Left forelimb (tissue), 1 donor: Measurements from ENCODE around the gene DNMT1.

Experiments used
- DNase-seq: peaks from one replicate; pipeline ENCODE4 v3.0.0-alpha.2; 2018; ENCODE audit warnings: low spot score

The DNMT1 gene

GRCh38 chr19:10141479-10141878 is 53.3 kb downstream of the DNMT1 start:
- no peak for DNase-seq

- no peak for DNase-seq
Measured at GRCh38 chr19:10139952-10140351, 54.8 kb downstream of the DNMT1 start.

GRCh38 chr19:10138879-10139795 is 55.6 kb downstream of the DNMT1 start:
- no peak for DNase-seq

DNA sequence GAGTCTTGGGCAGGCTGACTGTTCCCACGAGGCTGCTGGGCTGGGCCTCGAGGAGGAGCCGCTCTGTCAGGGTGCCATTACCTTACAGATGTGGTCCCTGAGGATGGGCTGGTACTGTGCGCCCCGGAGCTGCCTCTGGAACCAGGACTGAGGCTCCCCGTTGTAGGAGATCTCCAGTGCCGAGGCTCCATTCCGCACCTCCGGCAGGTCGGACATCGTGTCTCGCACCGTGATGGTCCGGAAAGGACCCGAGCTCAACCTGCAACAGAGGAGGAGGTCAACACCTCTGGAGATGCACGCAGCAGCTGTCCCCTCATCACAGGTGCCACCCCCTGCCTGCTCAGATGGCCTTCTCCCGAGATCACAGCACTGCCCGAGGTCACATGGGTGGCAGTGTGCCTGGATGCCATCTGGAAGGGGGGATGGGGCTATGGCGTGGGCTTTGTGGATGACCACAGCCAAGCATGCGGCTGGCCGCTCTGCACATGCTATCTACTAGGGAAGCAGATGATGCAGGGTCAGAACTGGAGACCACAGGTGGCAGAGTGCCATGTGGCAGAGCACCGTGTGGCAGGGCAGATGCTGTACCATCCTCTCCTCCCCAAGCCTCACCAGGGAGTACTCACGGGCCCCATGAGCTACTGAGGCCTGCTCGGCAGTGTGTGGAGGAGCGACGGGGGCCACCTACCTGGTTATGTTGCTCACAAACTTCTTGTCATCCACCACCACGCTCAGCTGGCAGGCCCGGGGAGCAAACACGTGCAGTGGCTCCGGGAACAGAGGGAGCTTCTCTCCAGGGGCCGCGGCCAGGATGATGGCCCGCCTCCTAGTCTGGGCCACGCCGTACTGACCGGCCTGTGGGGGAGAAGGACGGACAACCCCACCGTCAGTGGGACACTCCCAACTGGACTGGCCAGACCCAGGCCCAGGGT is 56.7 kb downstream of the DNMT1 start:
- no peak for DNase-seq

- no peak for DNase-seq
Measured at GRCh38 chr19:10136936-10137335, 57.8 kb downstream of the DNMT1 start.

GRCh38 chr19:10135551-10136334 is 59.0 kb downstream of the DNMT1 start:
- DNase-seq, result no peak

GRCh38 chr19:10134040-10134439 is 60.7 kb downstream of the DNMT1 start:
- no peak for DNase-seq

GRCh38 chr19:10133596-10133995 is 61.2 kb downstream of the DNMT1 start:
- no peak for DNase-seq

DNA sequence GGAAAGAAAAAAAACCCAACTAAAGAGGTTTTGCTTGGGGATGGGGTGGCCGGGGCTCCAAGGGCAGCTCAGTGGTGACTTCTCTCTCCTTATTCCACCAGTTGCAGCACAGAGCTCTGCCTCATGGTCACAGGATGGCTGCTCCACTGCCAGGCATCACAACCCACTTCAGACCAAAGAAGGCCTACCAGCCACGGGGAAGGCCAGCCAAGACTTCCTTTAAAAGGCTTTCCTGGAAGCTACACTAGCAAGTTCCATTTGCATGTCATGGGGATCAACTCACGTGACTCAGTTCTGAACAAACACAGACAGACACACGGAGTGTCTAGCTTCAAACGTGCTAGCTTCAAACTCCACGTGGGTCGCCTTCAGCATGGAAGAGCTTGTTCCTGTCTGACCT is 61.8 kb downstream of the DNMT1 start:
- DNase-seq, result no peak

GRCh38 chr19:10126213-10126639 is 68.5 kb downstream of the DNMT1 start:
- no peak for DNase-seq

- DNase-seq, result no peak
Measured at GRCh38 chr19:10124429-10124828, 70.3 kb downstream of the DNMT1 start.

GRCh38 chr19:10122045-10122444 is 72.7 kb downstream of the DNMT1 start:
- DNase-seq, result no peak

GRCh38 chr19:10120538-10121189 is 74.1 kb downstream of the DNMT1 start:
- no peak for DNase-seq

DNA sequence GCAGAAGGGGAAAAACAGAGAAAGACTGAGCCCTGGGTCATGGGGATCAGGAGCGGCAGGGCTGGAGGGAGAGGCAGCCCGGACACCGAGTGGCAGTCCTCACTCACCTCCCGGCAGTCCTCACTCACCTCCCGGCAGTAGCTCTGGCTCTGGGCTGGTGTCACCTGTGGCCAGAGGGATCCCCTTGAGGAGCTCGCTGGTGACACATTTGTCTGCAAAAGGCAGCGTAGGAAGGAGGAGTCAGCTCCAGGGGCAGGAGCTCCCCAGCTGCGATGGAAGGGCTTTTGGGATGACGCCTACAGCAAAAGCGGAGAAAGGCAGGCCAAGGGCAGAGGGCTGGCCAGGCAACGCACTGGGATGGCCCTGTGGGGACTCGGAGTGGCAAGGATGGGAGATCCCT is 75.8 kb downstream of the DNMT1 start:
- no peak for DNase-seq

DNA sequence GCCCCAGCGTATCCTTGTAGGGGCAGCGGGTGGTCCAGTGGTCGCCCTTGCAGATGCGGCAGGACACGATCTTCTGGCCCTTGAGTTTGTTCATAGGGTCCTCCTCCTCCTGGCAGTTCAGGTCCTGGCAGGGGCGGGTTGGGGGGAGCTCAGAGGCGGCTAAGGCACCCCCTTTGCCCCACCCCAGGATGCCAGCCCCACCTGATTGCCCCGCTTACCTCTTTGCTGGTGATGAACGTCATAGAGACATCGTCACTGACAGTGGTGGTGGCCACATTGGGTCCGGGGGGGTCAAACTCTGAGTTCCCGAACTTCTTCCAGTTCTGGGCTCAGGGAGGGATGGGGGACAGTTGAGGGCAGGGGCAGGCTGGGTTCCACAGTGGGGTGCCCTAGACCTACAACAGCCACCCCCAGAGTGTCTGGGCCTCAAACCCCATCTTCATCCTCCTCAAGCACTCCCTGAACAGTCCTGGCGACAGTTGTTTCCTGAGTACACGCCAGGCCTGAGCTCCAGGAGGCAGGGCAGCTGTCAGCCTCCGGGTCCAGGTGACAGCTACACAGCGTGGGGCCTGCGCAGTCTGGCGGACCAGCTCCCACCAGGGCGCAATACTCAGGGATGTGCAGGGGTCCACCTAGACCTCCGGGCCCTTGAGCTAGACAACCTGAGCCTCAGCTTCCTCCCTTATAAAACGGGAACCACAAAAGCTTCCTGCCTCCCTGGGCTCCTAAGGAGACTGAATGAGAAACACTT is 77.7 kb downstream of the DNMT1 start:
- DNase-seq, result no peak

DNA sequence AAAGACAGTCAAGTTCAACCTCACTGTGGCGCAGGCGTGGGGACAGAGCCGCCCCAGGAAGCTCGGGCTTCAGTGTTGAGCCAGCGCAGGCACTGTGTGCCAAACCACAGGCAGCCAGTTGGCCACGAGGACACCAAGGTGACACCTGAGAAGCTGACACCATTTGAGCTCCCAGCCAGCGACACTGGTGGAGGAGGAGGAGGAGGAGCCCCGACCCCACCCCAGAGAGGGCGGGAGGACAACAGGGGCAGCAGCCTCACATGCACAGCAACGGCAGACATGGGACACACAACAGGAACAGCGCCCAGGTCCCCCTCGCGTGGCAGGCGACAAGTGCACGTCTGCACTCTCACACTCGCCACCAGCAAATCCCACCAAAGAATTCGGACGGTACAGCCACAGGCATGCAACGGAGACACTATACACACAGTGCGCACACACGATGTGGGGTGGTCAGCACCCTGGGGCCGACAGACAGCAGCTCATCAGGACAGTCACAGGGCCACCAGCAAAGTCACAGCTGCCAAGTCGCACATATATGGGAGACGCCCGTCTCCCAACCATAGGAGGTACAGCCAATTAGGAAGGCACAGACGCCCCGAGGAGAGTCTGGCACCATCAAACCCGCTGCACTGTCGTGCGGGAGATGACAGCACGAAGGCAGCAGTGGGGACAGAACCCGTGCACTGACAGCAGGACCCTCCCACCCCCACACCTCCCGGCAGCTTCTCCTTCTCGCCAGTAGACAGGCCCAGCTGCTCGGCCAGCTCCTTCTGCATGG is 78.5 kb downstream of the DNMT1 start:
- DNase-seq, result no peak

GRCh38 chr19:10115392-10116084 is 79.2 kb downstream of the DNMT1 start:
- no peak for DNase-seq

GRCh38 chr19:10114651-10115391 is 79.9 kb downstream of the DNMT1 start:
- DNase-seq, result no peak
